GM19043 (cell line): ENCODE measurements around the gene PIH1D2.
"Not testable (repeated sequence)": the region's sequence is repeated elsewhere in the genome, so short reads cannot be mapped to it uniquely, and the experiment has no call there.

Source experiments
- ATAC-seq: cut with Tn5 transposase; IDR thresholded peaks from one replicate; pipeline ENCODE4 v1.9.1; 2021; ENCODE audit warnings: low read depth; ENCODE audit not compliant: unreplicated experiment

The PIH1D2 gene, protein sequence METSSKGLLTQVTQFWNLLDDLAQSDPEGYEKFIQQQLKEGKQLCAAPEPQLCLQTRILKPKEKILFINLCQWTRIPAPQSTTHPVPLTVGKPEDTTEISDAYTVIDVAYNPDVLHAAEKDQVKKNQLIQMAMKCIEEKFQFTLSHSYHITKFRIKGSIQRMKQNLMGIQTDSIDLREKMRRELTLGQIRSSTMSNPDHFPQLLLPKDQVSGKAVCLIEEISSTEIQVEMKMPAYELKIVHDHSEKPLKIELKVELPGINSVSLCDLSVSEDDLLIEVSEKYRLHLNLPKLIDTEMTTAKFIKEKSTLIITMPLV

DNA sequence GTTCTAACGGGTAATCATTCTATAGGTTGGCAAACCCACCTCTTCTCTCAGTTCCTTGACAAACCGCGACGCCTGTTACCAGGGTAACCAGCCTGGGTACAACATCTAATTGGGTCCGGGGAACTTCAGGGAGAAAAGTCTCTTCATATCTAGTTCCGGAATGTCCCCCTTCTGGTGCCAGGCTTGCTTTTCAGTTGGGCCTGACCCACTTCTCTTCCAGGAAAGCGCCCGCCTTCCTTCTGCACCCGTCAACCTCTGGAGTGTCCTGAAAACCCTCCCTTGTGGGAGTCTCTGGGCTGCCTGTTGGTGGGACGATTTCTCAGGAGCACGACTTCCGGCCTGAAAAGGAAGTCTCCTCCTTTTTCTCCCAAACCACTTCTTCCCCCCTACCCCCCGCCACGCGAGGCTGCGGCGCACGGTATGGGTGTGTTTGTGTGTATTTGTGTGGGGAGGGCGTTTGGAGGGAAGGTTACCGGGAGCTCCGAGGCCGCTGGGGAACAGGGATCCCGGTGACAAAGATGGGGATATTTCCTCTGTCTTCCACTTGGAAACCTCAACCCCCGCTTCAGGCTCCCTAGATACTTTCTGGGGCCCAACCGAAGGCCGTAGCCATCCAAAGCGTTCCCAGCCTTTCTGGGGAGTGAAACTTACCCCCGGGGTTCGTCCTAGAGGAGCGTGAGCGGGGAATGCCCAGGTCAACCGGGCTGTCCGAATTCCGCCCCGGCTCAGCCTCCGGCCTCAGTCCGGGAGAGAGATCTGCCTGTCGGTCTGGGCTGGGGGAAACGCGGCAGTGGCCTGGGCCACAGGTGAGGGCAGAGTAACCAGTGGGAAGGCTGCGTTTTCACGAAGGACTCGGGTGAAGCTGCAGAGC, at the start of gene PIH1D2, which contains the start of gene NKAPD1:
PIH1D2 (minus strand) TSS at position 77 of the 871 bp plus-strand sequence. CDS start 843 bp downstream, outside the sequence.
NKAPD1 (plus strand) TSS at position 359 of the 871 bp plus-strand sequence. CDS start 1,276 bp downstream, outside the sequence.
- peak; percentile 83 for ATAC-seq

DNA sequence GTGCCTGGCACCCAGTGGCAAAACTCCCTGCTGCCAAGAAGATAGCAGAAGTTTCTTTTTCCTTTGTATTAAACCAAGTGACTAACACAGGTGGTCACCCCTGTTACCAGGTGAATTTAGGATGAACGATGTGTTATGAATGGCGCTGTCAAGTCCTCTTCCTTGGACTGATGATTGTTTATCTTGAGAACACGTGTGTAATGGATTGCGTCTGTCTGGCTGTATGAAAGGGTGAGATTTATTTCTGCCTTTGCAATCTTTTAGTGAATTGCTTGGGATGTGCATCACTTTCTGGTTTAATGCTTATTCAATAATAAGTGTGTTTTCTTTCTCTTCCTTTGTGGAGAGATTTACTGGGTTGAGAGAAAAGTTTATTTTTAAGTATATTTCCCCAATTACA, 49.3 kb upstream of the PIH1D2 start:
- no peak for ATAC-seq

DNA sequence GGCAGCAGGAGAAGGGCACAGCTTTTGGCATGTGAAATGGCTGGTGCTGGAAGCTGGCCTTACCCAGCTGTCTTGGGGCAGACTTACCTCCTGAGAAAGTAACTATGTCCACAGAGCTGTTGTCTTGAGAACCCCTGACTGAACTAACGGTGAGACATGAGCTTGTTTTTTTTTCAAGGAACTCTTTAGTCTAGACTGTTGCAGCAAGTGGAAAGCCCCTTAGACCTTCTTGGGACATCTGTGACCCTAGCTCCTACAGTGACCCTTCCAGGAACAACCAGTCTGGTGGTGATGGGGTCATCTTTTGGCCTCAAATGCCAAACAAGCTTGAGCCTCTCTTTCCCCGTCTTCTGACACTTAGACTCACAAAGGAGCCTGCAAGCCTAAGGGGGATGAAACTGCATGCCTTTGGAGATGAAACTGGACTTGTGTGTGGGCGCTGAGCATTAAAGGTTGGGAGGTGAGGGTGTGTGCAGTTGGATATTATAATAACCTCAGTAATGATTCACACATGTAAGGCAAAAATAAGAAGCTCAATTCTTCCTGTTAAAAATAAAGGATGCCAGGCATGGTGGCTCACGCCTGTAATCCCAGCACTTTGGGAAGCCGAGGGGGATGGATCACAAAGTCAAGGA, 48.3 kb upstream of the PIH1D2 start:
- no peak for ATAC-seq

DNA sequence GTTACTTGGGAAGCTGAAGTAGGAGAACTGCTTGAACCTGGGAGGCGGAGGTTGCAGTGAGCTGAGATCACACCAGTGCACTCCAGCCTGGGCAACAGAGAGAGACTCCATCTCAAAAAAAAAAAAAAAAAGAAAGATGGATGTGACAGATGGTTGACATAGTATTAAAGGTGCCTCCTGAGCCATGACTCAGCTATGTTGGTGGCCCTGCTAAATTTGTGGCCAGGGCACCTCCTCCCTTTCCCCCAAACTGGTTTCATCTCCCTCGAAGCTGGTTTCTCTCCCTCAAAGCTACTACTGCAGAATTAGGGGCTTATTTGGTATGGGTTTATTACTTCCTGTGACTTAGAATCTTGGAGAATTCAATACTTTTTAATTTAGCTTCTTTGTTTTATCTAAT, 44.4 kb upstream of the PIH1D2 start:
- no peak for ATAC-seq

DNA sequence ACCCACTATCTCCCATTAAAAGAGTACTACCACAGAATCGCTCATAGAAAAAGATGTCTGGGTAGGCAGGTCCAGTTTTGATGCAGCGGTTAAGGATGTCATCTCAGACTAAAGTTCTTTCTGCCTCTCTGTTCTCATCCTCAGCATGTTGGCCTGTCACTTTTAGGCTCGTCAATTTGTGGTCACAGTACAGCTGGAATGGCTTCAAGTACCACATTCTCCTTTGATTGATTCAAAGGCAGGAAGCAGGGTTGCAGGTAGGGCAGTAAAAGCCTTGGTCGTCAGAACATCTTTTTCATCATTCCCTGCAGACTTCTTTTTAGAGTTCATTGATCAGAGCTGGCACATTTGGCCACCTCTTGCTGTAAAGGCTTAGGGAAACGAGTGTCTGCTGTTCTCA, 41.6 kb upstream of the PIH1D2 start:
- no peak for ATAC-seq

DNA sequence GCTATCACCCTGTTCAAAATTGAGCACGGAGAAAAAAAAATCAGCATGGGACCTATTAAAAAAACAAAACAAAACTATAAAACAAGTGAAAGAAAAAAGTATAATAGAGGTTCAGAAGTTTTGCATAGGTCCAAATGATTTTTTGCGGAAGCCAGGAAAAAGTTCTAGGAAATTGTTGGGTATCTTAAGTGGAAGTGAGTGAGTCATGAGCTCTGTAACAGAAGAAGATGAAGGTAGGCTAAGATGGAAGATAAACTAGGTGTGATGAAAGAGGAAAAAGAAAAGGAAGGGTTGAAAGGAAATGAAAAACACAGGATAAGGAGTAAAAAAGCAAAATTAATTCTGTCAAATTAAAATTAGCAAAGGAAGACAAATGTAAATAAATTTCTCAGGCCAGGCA, 40.6 kb upstream of the PIH1D2 start:
- ATAC-seq, result no peak

DNA sequence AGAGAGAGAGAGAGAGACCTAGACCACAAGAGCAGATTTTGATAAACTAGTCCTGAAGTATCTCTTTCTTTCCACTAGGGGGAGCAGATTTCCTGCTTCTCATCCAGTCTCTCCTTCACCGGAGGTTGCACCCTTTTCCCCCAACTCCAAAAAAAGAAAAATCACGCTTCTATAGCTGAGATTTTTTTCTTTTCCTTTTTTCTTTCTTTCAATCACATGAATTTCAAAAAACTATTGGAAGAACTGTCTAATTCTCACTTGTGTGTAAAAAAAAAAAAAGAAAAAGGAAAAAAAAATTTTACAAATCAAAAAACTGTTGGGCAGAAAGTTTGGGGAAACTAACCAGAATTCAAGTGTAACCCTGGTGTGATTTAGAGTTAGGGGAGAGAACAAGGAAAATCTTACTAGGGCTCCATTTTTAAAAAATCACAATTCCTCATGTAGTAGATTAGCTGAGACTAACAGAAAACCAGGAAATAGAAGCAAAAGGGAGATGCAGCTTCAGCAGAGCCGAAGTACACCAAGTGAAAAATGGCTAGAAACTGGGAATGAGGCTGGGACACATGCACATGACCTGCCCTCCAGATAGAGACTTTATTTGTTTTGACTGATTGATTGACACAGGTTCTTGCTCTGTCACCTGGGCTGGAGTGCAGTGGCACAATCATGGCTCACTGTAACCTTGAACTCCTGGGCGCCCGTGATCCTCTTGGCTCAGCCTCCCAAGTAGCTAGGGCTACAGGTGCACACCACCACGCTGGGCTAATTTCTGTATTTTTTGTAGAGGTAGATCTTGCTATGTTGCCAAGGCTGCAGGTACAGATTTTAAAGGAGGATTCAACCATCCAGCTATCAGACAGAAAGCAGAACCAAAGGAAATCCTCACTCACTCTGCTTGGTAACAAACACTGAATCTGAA, 40.0 kb upstream of the PIH1D2 start:
- ATAC-seq, result peak; percentile 63

DNA sequence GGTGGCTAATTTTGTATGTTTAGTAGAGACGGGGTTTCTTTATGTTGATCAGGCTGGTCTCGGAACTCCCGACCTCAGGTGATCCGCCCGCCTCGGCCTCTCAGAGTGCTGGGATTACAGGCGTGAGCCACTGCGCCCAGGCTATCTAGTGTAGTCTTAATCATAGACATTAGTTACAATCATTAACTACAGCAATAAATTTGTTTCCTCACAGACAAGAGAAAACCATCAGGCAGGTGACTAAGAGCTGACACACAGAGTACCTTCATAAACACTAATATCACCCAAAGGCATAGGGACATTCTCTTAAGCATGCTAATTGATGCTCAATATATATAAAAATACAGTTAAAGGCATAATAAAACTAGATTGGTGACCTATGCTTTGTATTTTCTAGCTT, 32.3 kb upstream of the PIH1D2 start:
- no peak for ATAC-seq

DNA sequence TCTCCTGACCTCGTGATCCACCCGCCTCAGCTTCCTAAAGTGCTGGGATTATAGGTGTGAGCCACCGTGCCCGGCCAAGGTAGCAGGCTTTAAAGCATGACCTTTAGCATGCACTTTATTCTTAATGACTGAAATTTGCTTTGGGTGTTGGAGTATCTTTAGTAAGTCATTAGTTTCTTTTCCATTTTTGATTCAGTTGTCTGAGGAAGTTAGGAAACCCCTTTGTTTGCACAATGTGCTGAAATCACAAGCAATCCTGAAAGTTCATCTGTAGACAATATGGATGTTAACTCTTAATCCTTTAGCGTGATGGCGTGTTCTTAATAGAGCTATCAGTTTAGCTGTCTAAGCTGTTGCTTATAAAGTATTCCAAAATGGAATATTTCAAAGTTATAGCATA, 29.6 kb upstream of the PIH1D2 start:
- no peak for ATAC-seq

DNA sequence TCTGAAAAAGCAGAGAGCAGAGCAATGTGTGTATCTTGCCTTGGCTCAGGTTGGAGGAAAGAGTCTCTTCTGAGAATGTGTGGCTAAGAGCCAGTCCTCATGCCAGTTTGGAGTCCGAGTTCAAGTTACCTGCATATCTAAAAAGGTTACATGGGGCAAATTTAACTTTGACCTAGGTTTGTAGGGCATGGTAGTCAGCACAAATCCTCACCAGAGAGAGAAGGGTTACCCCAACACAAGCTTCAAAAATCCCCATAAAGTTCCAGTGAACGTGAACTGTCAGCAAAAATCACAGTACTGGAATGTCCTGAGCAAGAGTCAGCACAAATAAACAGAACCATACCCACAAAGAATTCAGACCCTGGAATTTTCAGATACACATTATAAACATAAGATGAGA, 26.6 kb upstream of the PIH1D2 start:
- ATAC-seq, result no peak

DNA sequence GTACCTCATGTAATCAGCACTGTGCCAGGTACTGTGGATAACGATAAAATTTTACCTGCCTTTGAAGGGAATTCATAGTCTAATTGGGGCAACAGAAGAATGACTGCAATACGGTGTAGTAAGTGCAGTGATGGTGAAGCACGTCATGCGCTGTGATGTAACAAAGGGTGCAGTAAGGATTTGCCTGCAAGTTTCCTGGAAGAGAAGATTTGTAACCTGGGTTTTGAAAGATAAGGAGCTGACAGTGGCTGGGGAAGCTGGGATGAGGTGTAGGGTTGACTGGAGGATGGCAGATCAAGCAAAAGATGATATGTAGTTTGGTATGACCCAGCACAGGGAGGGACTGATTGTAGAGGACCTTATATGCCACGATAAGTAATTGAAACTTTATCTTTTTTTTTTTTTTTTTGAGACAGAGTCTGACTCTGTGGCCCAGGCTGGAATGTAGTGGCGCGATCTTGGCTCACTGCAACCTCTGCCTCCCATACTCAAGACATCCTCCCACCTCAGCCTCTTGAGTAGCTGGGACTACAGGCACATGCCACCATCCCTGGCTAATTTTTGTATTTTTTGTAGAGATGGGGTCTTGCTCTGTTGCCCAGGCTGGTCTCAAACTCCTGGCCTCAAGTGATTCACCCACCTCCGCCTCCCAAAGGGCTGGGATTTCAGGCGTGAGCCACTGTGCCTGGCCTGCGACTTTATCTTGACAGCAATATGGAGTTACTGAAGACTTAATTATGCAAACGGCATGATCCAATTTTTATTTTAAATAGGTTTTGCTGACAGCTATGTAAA, 24.1 kb upstream of the PIH1D2 start:
- ATAC-seq, result no peak

DNA sequence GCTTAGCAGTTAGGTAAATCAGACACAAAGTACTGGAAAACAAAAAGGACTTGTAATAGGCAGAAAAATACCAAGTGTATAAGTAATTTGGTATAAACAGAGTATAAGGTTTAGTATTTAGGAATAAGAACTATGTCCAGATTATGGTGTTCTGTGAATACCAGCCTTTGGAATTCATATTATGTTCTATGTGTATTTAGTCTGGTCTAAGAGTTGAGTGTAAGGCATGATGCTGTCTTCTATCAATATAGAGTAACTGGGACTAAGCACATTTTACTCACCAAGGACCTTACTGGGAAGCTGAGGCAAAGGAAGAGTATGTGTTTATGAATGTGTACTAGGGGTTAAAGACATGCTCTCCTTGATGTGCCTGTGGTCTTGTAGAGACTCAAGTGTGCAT, 22.4 kb upstream of the PIH1D2 start:
- no peak for ATAC-seq

DNA sequence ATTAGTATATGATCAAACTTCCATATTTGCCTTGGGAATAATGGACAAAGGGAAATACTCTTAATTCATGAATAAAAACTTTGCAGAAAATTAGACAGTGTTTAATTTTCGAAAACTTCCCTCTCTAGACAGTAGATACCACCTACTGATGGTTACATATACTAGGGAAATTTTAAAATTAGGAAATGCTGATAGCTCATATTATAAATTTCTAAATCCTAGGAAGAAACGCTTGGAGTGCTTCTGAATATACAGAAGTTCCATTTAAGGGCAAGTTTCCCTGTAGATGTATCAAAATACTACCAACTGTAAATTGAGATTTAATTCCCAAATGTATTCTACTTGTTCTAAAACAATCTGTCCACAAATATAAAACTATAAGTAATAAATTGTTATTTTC, 21.5 kb upstream of the PIH1D2 start:
- ATAC-seq, result not testable (repeated sequence)

DNA sequence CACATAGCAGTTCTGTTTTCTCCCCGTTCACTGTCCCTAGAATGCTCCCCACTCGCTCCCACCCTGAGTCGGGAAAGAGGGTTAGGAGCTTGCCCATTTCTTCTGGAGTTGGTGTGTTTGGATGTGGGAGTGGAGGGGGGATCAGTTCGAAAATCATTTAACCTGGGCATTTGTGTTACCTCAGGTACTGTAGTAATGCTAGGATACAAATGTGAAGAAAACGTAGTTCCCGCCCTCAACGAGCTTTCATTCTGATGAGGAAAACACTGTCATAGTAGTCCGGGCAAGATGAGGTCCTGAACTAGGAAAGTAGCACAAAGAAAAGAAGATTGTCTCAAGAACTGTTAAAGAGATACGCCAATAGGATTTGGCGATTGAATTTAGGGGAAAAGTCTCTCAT, 13.4 kb upstream of the PIH1D2 start:
- no peak for ATAC-seq

DNA sequence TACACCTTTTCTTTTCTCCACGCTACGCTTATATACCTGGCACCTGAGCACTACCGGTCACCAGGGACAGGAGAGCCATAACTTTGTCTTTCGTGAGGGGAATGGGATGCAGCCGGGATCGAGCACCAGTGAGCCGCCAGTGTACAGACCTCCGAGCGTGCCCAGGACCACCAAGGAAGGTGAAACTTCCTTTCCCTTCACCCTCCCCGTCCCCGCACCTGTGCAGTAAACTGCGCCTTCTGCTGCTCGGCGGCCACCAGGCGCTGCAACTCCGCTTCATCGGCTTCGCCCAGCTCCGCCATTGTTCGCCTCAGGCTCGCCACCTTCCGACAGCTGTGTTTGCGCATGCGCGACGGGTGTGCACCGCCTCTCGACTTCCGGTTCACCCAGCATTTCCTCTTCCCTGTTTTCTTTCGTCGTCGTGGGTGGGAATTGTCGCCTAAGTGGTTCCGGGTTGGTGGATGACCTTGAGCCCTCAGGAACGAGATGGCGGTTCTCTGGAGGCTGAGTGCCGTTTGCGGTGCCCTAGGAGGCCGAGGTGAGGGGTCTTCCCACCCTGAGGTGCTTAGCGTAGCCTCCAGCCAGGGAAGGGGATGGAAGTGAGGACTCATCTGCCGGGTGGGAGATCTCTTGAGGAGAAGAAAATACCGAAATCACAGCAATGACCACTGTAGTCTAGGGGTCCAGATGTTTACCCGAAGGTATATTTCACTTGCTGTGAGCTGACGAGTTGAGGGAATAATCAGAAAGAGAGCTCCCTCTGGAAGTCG, 12.8 kb upstream of the PIH1D2 start, which contains the start of the genes SDHD and TIMM8B:
SDHD (plus strand) TSS at position 452 of the 770 bp plus-strand sequence; CDS start at position 487, 35 bp downstream.
TIMM8B (minus strand) TSS at position 335 of the 770 bp plus-strand sequence; CDS start at position 302, 33 bp downstream.
- peak; percentile 86 for ATAC-seq

DNA sequence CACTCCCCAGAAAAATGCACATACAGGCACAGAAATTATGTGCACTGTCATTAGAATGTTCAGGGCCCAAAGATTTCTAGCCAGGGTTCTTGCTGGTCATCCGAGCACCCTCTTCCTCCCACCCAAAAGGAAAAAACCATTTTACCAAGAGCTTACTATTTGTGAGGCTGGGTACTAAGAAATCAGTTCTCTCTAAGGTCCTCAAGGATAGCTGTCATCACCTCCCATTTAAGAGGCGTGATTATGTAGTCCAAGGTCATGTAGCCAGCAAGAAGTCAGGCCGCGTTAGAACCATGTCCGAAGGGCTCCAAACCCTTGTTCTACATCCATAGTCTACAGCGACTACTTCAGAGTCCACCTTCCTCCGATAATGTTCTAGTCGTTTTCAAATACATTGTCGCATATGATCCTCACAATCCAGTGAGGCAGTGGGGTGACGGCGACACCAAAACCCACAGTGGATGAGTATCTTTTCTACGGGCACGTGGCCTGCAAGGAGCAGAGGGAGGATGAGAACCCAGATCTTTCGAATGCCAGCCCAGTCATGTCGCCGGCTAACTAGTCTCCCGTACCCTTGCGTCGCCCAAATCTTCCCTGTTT, 12.1 kb upstream of the PIH1D2 start:
- peak; percentile 30 for ATAC-seq

DNA sequence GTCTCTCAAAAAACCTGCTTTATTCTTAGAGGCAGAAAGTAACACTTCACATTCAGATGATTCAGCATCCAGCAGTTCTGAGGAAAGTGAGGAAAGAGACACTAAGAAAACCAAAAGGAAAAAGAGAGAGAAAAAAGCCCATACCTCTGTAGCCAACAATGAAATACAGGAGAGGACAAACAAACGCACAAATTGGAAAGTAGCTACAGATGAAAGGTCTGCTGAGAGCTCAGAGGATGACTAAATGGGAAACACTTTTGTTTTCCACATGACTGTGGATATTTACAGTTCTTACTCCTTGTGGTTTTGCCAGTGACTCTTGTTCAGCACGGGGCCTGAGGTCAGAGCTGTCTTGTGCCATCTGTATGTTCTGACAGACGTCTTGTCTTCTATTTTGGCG, 8.9 kb upstream of the PIH1D2 start:
- no peak for ATAC-seq

DNA sequence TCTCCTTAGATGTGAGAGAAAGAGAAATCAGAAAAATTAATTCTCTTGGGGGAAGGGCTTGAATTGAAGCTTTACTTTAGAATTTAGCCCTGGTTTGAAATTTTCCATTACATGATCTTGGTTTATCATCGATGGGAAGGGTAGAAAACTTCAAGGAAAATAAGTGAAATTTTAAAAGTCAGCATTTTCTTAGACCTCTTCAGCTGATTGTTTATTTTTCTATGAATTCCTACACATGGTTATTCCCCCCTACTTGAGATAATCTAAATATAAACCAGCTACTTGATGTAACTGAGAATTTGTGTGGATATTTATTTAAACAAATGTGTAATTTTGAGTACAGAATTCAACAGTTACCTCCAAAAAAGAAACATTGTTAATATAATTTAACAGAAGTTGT, 10.9 kb downstream of the PIH1D2 start:
- no peak for ATAC-seq
